GM12878 (cell line): Measurements from ENCODE around the gene INO80C. TPM values are rescaled to one million over a fixed set of nuclear protein-coding genes. Genes with fewer than 3 reads are reported as not detected.

Experiments
- ATAC-seq: fragments of 200-7000 bp; cut with Tn5 transposase; 3 replicates; pipeline ENCODE4 v1.9.1; 2020; ENCODE audit warnings: mild to moderate bottlenecking, moderate library complexity
- BruUV-seq: library from RNA; stranded (reverse); fragments of 400-500 nt; replicated peaks from 2 replicates; lab custom pipeline; 2021; lab: Mats Ljungman, UMichigan
- CTCF ChIA-PET: fragments of 300-600 bp; sonication (Branson Sonifier 250); formaldehyde crosslinking; extraction: SDS; loops from one replicate; lab custom pipeline; 2021; ENCODE audit warnings: inconsistent platforms; lab: Yijun Ruan, JAX
- POLR2A ChIA-PET: fragments of 350-600 bp; formaldehyde crosslinking; extraction: SDS; loops from one replicate; lab custom pipeline; 2021; ENCODE audit warnings: inconsistent platforms; lab: Charles Lee
- RAD21 ChIA-PET: fragments of 300-600 bp; sonication (Branson Sonifier 250); formaldehyde crosslinking; loops from one replicate; lab custom pipeline; 2023; ENCODE audit warnings: antibody characterized with exemption; ENCODE audit not compliant: unreplicated experiment; lab: Charles Lee
- SMC1A ChIA-PET: fragments of 300-600 bp; sonication (Branson Sonifier 250); formaldehyde crosslinking; loops from one replicate; lab custom pipeline; 2023; ENCODE audit not compliant: unreplicated experiment, uncharacterized antibody; lab: Charles Lee
- DNase-seq: peaks from one replicate; pipeline ENCODE4 v3.0.0-alpha.2; 2011; ENCODE audit warnings: low read depth, low spot score
- FAIRE-seq: peaks from 3 replicates; lab custom pipeline; 2011; peaks lifted over from hg19 to GRCh38; lab: Jason Lieb, UNC
- H2AFZ ChIP-seq: 2 replicates; pipeline ENCODE4 v1.6.0; 2011; ENCODE audit warnings: low read depth, low read length, control low read depth; ENCODE audit not compliant: control insufficient read depth
- H3K27ac ChIP-seq: 2 replicates; pipeline ENCODE4 v1.5.1; 2011; ENCODE audit warnings: control low read depth; ENCODE audit not compliant: control insufficient read depth, insufficient read depth
- H3K27me3 ChIP-seq, 2 experiments: replicated peaks in 1 of 2; 2 replicates each; pipeline versions ENCODE4 v1.6.0 to v1.6.1; 2011; ENCODE audit warnings: low read length in 1 of 2; ENCODE audit not compliant: control insufficient read depth in 2 of 2, insufficient read depth in 2 of 2
- H3K36me3 ChIP-seq, 2 experiments: 2 replicates each; pipeline ENCODE4 v1.5.1; 2011; ENCODE audit warnings: low read length in 1 of 2; ENCODE audit not compliant: control insufficient read depth in 2 of 2, insufficient read depth in 2 of 2
- H3K4me1 ChIP-seq: 2 replicates; pipeline ENCODE4 v1.6.1; 2011; ENCODE audit warnings: mild to moderate bottlenecking, low read length, moderate library complexity, mixed read lengths; ENCODE audit not compliant: control insufficient read depth, insufficient read depth
- H3K4me2 ChIP-seq: 2 replicates; pipeline ENCODE4 v1.6.0; 2011; ENCODE audit warnings: control low read depth; ENCODE audit not compliant: control insufficient read depth, insufficient read depth
- H3K4me3 ChIP-seq: fragments of 200-600 bp; sonication (generic); 2 replicates; pipeline ENCODE4 v1.5.1; 2016
- H3K79me2 ChIP-seq: 2 replicates; pipeline ENCODE4 v1.6.0; 2011; ENCODE audit warnings: low read length; ENCODE audit not compliant: control insufficient read depth, insufficient read depth
- H3K9ac ChIP-seq: 2 replicates; pipeline ENCODE4 v1.8.0; 2011; ENCODE audit warnings: low read length, control low read depth, mixed read lengths; ENCODE audit not compliant: control insufficient read depth, insufficient read depth
- H3K9me3 ChIP-seq: replicated peaks from 3 replicates; pipeline ENCODE4 v1.5.1; 2011; ENCODE audit warnings: mild to moderate bottlenecking, low read length; ENCODE audit not compliant: control insufficient read depth, insufficient read depth
- H4K20me1 ChIP-seq: 2 replicates; pipeline ENCODE4 v1.6.0; 2011; ENCODE audit not compliant: control insufficient read depth, insufficient read depth
- CREM ChIP-seq: IDR thresholded peaks from 2 replicates; pipeline ENCODE4 v1.6.1; 2014; ENCODE audit warnings: antibody characterized with exemption, low read depth
- MYB ChIP-seq: fragments of 150-350 bp; IDR thresholded peaks from 2 replicates; pipeline ENCODE4 v1.6.1; 2014; ENCODE audit warnings: mild to moderate bottlenecking, low read depth, low read length, borderline replicate concordance
- NR2C1 ChIP-seq: fragments of 450-650 bp; IDR thresholded peaks from 2 replicates; pipeline ENCODE4 v1.6.1; 2017; ENCODE audit warnings: antibody characterized with exemption, mild to moderate bottlenecking, moderate library complexity
- STAT1 ChIP-seq: fragments of 450-650 bp; conservative IDR thresholded peaks from 2 replicates; pipeline ENCODE4 v1.6.1; 2014; ENCODE audit warnings: antibody characterized with exemption, mild to moderate bottlenecking
- ZBED1 ChIP-seq: IDR thresholded peaks from 2 replicates; pipeline ENCODE4 v1.6.1; 2016; ENCODE audit warnings: borderline replicate concordance
- WGBS: methylation state at CpG from one replicate; pipeline ENCODE4 v1.1.6; 2016; ENCODE audit warnings: low lambda C conversion rate; ENCODE audit not compliant: insufficient replicate concordance, insufficient coverage; ENCODE audit errors: missing lambda C conversion rate; 5-methylcytosine and 5-hydroxymethylcytosine counted together
- in situ Hi-C: fragments of 300-500 bp; cut with MboI; formaldehyde crosslinking; loops from 9 replicates; pipeline ENCODE4 v1.14.3; 2018; ENCODE audit warnings: mixed read lengths
- intact Hi-C: fragments of 100-400 bp; cut with micrococcal nuclease; formaldehyde crosslinking; loops from one replicate; pipeline ENCODE4 v1.14.2; 2022; ENCODE audit not compliant: unreplicated experiment
- polyA plus RNA-seq, 11 experiments: library from polyadenylated mRNA; depleted of rRNA in 4 of 11; unstranded in 6 of 11; stranded (reverse) in 5 of 11; fragments of >200 nt; fragmentation: Nextera tagmentation in 4 of 11; fragmentation: Illumina TruSeq in 1 of 11; extraction: Ambion mirVana in 4 of 11; extraction: Trizol in 1 of 11; gene quantifications; 1 replicate in 1 of 11; 2 replicates in 10 of 11; pipeline versions ENCODE4 v1.2.1 to v1.2.3, GENCODE V29; 2011 to 2016; ENCODE audit warnings: inconsistent platforms in 2 of 11, missing spikeins in 2 of 11, low read depth in 1 of 11
- small RNA-seq: library from RNA; depleted of rRNA; stranded (forward); fragments of <200 nt; gene quantifications from one replicate; pipeline ENCODE3, GENCODE V24; 2014
- total RNA-seq, 4 experiments: library from RNA; depleted of rRNA in 3 of 4; stranded (reverse); fragments of >200 nt in 3 of 4; fragmentation: Illumina TruSeq in 1 of 4; extraction: Trizol in 1 of 4; gene quantifications; 2 replicates each; pipeline versions ENCODE4 v1.2.1 to v1.2.3, GENCODE V29; 2013 to 2021
- TF ChIP-seq, protein P1 (sequence below): fragments of 450-650 bp; IDR thresholded peaks from 2 replicates; pipeline ENCODE4 v1.6.1; 2018; ENCODE audit warnings: borderline replicate concordance, mild to moderate bottlenecking; ENCODE audit not compliant: partially characterized antibody
- TF ChIP-seq, protein P2 (sequence below): IDR thresholded peaks from 2 replicates; pipeline ENCODE4 v1.6.1; 2012; ENCODE audit warnings: mild to moderate bottlenecking, low read depth, low read length

INO80C gene
- total and polyA plus RNA-seq, 10 of the 15 experiments (the other 5 are each of a cell fraction or from before 2014, with no cell fraction given), result 9.9 to 43.2 (median 30.1) TPM

DNA sequence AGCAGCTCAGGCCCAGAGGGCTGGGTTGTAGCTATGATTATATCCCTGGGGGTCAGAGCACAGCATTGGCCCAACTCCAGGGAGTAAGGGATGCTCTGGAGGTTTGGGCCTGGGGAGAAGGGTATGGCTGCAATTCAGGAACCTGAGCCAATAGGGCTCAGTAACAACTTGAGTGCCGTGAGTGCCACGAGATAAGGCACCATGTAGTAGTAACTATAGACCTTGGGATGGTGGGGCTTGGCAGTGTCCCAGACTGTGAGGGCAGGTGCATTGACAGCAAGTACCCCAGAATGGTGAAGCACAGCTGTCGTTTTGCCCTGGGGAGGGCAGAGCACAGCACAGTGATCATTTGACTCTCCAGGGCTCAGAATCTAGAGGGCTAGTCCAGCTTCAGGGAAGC, 75.5 kb downstream of the INO80C start (continued):
- TF ChIP-seq, protein P1, sequence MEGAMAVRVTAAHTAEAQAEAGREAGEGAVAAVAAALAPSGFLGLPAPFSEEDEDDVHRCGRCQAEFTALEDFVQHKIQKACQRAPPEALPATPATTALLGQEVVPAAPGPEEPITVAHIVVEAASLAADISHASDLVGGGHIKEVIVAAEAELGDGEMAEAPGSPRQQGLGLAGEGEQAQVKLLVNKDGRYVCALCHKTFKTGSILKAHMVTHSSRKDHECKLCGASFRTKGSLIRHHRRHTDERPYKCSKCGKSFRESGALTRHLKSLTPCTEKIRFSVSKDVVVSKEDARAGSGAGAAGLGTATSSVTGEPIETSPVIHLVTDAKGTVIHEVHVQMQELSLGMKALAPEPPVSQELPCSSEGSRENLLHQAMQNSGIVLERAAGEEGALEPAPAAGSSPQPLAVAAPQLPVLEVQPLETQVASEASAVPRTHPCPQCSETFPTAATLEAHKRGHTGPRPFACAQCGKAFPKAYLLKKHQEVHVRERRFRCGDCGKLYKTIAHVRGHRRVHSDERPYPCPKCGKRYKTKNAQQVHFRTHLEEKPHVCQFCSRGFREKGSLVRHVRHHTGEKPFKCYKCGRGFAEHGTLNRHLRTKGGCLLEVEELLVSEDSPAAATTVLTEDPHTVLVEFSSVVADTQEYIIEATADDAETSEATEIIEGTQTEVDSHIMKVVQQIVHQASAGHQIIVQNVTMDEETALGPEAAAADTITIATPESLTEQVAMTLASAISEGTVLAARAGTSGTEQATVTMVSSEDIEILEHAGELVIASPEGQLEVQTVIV, result no peak
- TF ChIP-seq STAT1, result no peak
- TF ChIP-seq CREM, result no peak

DNA sequence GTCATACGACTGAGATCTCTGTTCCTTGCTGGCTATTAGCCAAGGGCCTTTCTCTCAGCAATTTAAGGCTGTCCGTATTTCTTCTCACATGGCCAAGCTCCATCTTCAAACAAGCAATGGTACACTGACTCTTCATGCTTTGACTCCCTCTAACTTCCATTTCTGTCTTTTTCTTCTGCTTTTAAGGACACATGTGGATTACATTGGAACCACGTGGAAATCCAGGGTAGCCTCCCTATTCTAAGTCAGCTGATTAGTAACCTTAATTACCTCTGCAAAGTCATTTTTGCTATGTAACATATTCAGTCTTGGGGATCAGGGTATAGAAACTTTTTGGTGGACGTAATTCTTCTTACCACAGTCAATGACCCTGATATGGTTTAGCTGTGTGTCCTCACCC, 79.2 kb downstream of the INO80C start:
- H3K9me3 ChIP-seq, result no peaks in the 10 kb centered on the region; the same call in 1 of the 3 replicates
- H3K36me3 ChIP-seq, result no peaks in the 10 kb centered on the region
- no peak overlapping the region for H3K27ac ChIP-seq
- H3K9ac ChIP-seq, result no peak overlapping the region
- H3K4me2 ChIP-seq, result no peak overlapping the region
- no peak overlapping the region for H3K4me3 ChIP-seq
- intact Hi-C loops, result no loop called here
- ChIA-PET SMC1A (no interaction called here), CTCF (no interaction called here), RAD21 (no interaction called here), POLR2A (no interaction called here)
- BruUV-seq, result no TSS peak
- no peak for ATAC-seq
- H3K79me2 ChIP-seq, result no peaks in the 10 kb centered on the region
- in situ Hi-C loops, result no loop called here
- DNase-seq, result no peak
- WGBS, result 64% methylated on average over 4 of the region's 4 CpGs
- TF ChIP-seq NR2C1 (no peak), ZBED1 (no peak), MYB (no peak)
- TF ChIP-seq, protein P2, sequence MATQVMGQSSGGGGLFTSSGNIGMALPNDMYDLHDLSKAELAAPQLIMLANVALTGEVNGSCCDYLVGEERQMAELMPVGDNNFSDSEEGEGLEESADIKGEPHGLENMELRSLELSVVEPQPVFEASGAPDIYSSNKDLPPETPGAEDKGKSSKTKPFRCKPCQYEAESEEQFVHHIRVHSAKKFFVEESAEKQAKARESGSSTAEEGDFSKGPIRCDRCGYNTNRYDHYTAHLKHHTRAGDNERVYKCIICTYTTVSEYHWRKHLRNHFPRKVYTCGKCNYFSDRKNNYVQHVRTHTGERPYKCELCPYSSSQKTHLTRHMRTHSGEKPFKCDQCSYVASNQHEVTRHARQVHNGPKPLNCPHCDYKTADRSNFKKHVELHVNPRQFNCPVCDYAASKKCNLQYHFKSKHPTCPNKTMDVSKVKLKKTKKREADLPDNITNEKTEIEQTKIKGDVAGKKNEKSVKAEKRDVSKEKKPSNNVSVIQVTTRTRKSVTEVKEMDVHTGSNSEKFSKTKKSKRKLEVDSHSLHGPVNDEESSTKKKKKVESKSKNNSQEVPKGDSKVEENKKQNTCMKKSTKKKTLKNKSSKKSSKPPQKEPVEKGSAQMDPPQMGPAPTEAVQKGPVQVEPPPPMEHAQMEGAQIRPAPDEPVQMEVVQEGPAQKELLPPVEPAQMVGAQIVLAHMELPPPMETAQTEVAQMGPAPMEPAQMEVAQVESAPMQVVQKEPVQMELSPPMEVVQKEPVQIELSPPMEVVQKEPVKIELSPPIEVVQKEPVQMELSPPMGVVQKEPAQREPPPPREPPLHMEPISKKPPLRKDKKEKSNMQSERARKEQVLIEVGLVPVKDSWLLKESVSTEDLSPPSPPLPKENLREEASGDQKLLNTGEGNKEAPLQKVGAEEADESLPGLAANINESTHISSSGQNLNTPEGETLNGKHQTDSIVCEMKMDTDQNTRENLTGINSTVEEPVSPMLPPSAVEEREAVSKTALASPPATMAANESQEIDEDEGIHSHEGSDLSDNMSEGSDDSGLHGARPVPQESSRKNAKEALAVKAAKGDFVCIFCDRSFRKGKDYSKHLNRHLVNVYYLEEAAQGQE, result no peak
- H4K20me1 ChIP-seq, result no peaks in the 10 kb centered on the region
- no peak overlapping the region for H2AFZ ChIP-seq
- FAIRE-seq, result no peak
- no peaks in the 10 kb centered on the region for H3K27me3 ChIP-seq
- peaks cover 12% of the 10 kb centered on the region for H3K4me1 ChIP-seq

Small RNA genes within 50 kb of the gene (small RNA-seq; reads per million reads assigned to genes)
- gene AC007998.5, result not detected

Other genes with a start within 250 kb of the INO80C start
- 15.0 and 17.9 TPM in 2 replicates for gene ZSCAN30, start 207.7 kb downstream of the INO80C start, total RNA-seq (2014; rRNA removed)
- 12.7 and 15.2 TPM in 2 replicates for gene ZSCAN30, start 207.7 kb downstream of the INO80C start, total RNA-seq (2014; rRNA removed; fragmentation: Illumina TruSeq; extraction: Trizol)
- 10.5 and 12.3 TPM in 2 replicates for gene ZSCAN30, start 207.7 kb downstream of the INO80C start, total RNA-seq (2021)
- gene ZSCAN30, start 207.7 kb downstream of the INO80C start, polyA plus RNA-seq (2011; rRNA removed), result 10.0 and 15.7 TPM in 2 replicates
- 15.7 and 18.8 TPM in 2 replicates for gene ZSCAN30, start 207.7 kb downstream of the INO80C start, polyA plus RNA-seq (2014; fragmentation: Illumina TruSeq; extraction: Trizol)
- gene ZSCAN30, start 207.7 kb downstream of the INO80C start, polyA plus RNA-seq (2014; fragmentation: Nextera tagmentation; extraction: Ambion mirVana), result 1 to 10 TPM; 2.7 to 3.2 TPM
- 11.9 and 13.6 TPM in 2 replicates for gene ZSCAN30, start 207.7 kb downstream of the INO80C start, polyA plus RNA-seq (2014; rRNA removed)
- gene ZSCAN30, start 207.7 kb downstream of the INO80C start, polyA plus RNA-seq (2016; fragmentation: Nextera tagmentation; extraction: Ambion mirVana), result 10 to 100 TPM; 10.0 to 10.1 TPM
- 19.7 and 25.1 TPM in 2 replicates for gene ZNF24, start 153.5 kb downstream of the INO80C start, total RNA-seq (2014; rRNA removed)
- gene ZNF24, start 153.5 kb downstream of the INO80C start, total RNA-seq (2014; rRNA removed; fragmentation: Illumina TruSeq; extraction: Trizol), result 30.7 and 31.5 TPM in 2 replicates
- 34.0 and 34.6 TPM in 2 replicates for gene ZNF24, start 153.5 kb downstream of the INO80C start, total RNA-seq (2021)
- 28.8 and 43.1 TPM in 2 replicates for gene ZNF24, start 153.5 kb downstream of the INO80C start, polyA plus RNA-seq (2011; rRNA removed)
- 25.9 and 35.3 TPM in 2 replicates for gene ZNF24, start 153.5 kb downstream of the INO80C start, polyA plus RNA-seq (2014; fragmentation: Illumina TruSeq; extraction: Trizol)
- 10 to 100 TPM; 19.3 to 41.6 TPM for gene ZNF24, start 153.5 kb downstream of the INO80C start, polyA plus RNA-seq (2014; fragmentation: Nextera tagmentation; extraction: Ambion mirVana)
- gene ZNF24, start 153.5 kb downstream of the INO80C start, polyA plus RNA-seq (2014; rRNA removed), result 12.4 and 13.6 TPM in 2 replicates
- 10 to 100 TPM; 27.7 to 41.7 TPM for gene ZNF24, start 153.5 kb downstream of the INO80C start, polyA plus RNA-seq (2016; fragmentation: Nextera tagmentation; extraction: Ambion mirVana)
- 0.51 and 0.76 TPM in 2 replicates for gene ZNF396, start 120.6 kb downstream of the INO80C start, total RNA-seq (2014; rRNA removed)
- 0.58 and 0.60 TPM in 2 replicates for gene ZNF396, start 120.6 kb downstream of the INO80C start, total RNA-seq (2014; rRNA removed; fragmentation: Illumina TruSeq; extraction: Trizol)
- 0.45 and 0.46 TPM in 2 replicates for gene ZNF396, start 120.6 kb downstream of the INO80C start, total RNA-seq (2021)
- 0.60 and 0.84 TPM in 2 replicates for gene ZNF396, start 120.6 kb downstream of the INO80C start, polyA plus RNA-seq (2011; rRNA removed)
- 0.48 and 1.3 TPM in 2 replicates for gene ZNF396, start 120.6 kb downstream of the INO80C start, polyA plus RNA-seq (2014; fragmentation: Illumina TruSeq; extraction: Trizol)
- under 1 TPM; 0.14 to 0.37 TPM for gene ZNF396, start 120.6 kb downstream of the INO80C start, polyA plus RNA-seq (2014; fragmentation: Nextera tagmentation; extraction: Ambion mirVana)
- gene ZNF396, start 120.6 kb downstream of the INO80C start, polyA plus RNA-seq (2014; rRNA removed), result 0.24 and 0.33 TPM in 2 replicates
- under 1 TPM; 0.40 to 0.79 TPM for gene ZNF396, start 120.6 kb downstream of the INO80C start, polyA plus RNA-seq (2016; fragmentation: Nextera tagmentation; extraction: Ambion mirVana)
- 33.4 and 38.3 TPM in 2 replicates for gene GALNT1, start 83.8 kb upstream of the INO80C start, total RNA-seq (2014; rRNA removed)
- 49.5 and 51.3 TPM in 2 replicates for gene GALNT1, start 83.8 kb upstream of the INO80C start, total RNA-seq (2014; rRNA removed; fragmentation: Illumina TruSeq; extraction: Trizol)
- gene GALNT1, start 83.8 kb upstream of the INO80C start, total RNA-seq (2021), result 53.7 and 56.5 TPM in 2 replicates
- 45.5 and 65.5 TPM in 2 replicates for gene GALNT1, start 83.8 kb upstream of the INO80C start, polyA plus RNA-seq (2011; rRNA removed)
- 41.9 and 51.7 TPM in 2 replicates for gene GALNT1, start 83.8 kb upstream of the INO80C start, polyA plus RNA-seq (2014; fragmentation: Illumina TruSeq; extraction: Trizol)
- 10 to 100 TPM; 16.6 to 18.4 TPM for gene GALNT1, start 83.8 kb upstream of the INO80C start, polyA plus RNA-seq (2014; fragmentation: Nextera tagmentation; extraction: Ambion mirVana)
- 24.5 and 26.3 TPM in 2 replicates for gene GALNT1, start 83.8 kb upstream of the INO80C start, polyA plus RNA-seq (2014; rRNA removed)
- gene GALNT1, start 83.8 kb upstream of the INO80C start, polyA plus RNA-seq (2016; fragmentation: Nextera tagmentation; extraction: Ambion mirVana), result 1 to 10 TPM; 8.0 to 9.0 TPM